B cell (primary cell): Measurements from ENCODE around the gene CANX.

Experiments
- EZH2 ChIP-seq: IDR thresholded peaks from 2 replicates; pipeline ENCODE4 v1.6.1; 2012; ENCODE audit warnings: borderline replicate concordance, low read depth, mild to moderate bottlenecking, moderate library complexity, low read length; ENCODE audit not compliant: insufficient read depth, poor library complexity, severe bottlenecking
- TF ChIP-seq, protein P1 (sequence below): fragments of 200-600 bp; IDR thresholded peaks from one replicate; pipeline ENCODE4 v1.8.0; 2022; ENCODE audit warnings: antibody characterized with exemption, mild to moderate bottlenecking

DNA sequence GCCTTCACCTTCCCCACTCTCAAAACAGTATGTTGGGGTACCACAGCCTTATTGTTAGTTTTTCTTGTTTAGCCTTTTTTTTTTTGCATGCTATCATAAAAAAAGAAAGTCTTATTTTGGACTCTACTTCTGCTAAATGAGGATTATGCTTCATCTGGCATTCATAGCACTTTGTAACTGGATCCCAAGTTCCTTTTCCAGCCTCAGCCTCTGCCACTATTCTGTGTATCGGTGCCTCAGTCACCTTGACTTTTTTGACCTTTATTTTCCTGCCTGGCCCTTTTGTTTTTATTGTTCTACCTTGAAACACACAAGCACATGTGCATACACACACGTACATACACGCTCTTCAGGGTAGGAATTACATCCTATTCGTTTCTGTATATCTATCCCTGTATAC lies 25.4 kb downstream of the CANX start:
- no peak for TF ChIP-seq EZH2
- TF ChIP-seq, protein P1, sequence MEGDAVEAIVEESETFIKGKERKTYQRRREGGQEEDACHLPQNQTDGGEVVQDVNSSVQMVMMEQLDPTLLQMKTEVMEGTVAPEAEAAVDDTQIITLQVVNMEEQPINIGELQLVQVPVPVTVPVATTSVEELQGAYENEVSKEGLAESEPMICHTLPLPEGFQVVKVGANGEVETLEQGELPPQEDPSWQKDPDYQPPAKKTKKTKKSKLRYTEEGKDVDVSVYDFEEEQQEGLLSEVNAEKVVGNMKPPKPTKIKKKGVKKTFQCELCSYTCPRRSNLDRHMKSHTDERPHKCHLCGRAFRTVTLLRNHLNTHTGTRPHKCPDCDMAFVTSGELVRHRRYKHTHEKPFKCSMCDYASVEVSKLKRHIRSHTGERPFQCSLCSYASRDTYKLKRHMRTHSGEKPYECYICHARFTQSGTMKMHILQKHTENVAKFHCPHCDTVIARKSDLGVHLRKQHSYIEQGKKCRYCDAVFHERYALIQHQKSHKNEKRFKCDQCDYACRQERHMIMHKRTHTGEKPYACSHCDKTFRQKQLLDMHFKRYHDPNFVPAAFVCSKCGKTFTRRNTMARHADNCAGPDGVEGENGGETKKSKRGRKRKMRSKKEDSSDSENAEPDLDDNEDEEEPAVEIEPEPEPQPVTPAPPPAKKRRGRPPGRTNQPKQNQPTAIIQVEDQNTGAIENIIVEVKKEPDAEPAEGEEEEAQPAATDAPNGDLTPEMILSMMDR = no peak
